ENCODE results near the gene HBG2. TPM values are rescaled to one million over a fixed set of nuclear protein-coding genes. Genes with fewer than 3 reads are reported as not detected.

Gene HBG2
- total and polyA plus RNA-seq, 9 of the 15 experiments (the other 6 are each of a cell fraction or from before 2014, with no cell fraction given) = 1,626 to 58,619 (median 10,515) TPM

DNA sequence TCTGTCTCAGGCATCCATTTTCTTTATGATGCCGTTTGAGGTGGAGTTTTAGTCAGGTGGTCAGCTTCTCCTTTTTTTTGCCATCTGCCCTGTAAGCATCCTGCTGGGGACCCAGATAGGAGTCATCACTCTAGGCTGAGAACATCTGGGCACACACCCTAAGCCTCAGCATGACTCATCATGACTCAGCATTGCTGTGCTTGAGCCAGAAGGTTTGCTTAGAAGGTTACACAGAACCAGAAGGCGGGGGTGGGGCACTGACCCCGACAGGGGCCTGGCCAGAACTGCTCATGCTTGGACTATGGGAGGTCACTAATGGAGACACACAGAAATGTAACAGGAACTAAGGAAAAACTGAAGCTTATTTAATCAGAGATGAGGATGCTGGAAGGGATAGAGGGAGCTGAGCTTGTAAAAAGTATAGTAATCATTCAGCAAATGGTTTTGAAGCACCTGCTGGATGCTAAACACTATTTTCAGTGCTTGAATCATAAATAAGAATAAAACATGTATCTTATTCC lies 26.1 kb upstream of the HBG2 start (continued):
- TF ChIP-seq, protein P1, sequence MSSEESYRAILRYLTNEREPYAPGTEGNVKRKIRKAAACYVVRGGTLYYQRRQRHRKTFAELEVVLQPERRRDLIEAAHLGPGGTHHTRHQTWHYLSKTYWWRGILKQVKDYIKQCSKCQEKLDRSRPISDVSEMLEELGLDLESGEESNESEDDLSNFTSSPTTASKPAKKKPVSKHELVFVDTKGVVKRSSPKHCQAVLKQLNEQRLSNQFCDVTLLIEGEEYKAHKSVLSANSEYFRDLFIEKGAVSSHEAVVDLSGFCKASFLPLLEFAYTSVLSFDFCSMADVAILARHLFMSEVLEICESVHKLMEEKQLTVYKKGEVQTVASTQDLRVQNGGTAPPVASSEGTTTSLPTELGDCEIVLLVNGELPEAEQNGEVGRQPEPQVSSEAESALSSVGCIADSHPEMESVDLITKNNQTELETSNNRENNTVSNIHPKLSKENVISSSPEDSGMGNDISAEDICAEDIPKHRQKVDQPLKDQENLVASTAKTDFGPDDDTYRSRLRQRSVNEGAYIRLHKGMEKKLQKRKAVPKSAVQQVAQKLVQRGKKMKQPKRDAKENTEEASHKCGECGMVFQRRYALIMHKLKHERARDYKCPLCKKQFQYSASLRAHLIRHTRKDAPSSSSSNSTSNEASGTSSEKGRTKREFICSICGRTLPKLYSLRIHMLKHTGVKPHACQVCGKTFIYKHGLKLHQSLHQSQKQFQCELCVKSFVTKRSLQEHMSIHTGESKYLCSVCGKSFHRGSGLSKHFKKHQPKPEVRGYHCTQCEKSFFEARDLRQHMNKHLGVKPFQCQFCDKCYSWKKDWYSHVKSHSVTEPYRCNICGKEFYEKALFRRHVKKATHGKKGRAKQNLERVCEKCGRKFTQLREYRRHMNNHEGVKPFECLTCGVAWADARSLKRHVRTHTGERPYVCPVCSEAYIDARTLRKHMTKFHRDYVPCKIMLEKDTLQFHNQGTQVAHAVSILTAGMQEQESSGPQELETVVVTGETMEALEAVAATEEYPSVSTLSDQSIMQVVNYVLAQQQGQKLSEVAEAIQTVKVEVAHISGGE (CRISPR knock-in tag; IDR thresholded peaks at IDR 0.05) = peak in 1 of 3 experiments; percentile 88; a peak in 2 of 6 replicates
- TF ChIP-seq, protein P2, sequence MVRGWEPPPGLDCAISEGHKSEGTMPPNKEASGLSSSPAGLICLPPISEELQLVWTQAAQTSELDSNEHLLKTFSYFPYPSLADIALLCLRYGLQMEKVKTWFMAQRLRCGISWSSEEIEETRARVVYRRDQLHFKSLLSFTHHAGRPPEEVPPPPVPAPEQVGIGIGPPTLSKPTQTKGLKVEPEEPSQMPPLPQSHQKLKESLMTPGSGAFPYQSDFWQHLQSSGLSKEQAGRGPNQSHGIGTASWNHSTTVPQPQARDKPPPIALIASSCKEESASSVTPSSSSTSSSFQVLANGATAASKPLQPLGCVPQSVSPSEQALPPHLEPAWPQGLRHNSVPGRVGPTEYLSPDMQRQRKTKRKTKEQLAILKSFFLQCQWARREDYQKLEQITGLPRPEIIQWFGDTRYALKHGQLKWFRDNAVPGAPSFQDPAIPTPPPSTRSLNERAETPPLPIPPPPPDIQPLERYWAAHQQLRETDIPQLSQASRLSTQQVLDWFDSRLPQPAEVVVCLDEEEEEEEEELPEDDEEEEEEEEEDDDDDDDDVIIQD (CRISPR knock-in tag; IDR thresholded peaks at IDR 0.05) = peak; percentile 80; the same call in 1 of the 2 replicates
- no peak for TF ChIP-seq RBM34 (IDR thresholded peaks at IDR 0.05; ENCODE audit: borderline replicate concordance, insufficient read depth, low read length)
- peak; percentile 68; the same call in 1 of the 2 replicates for TF ChIP-seq ZNF76 (CRISPR knock-in tag; IDR thresholded peaks at IDR 0.05; ENCODE audit: borderline replicate concordance)
- TF ChIP-seq SAFB (IDR thresholded peaks at IDR 0.05; ENCODE audit: borderline replicate concordance, low read depth, low read length) = no peak
- peak; percentile 94 for TF ChIP-seq HDAC3 (IDR thresholded peaks at IDR 0.05; ENCODE audit: borderline replicate concordance, partially characterized antibody)
- TF ChIP-seq NR4A1 (CRISPR knock-in tag; IDR thresholded peaks at IDR 0.05) = no peak
- peak; percentile 89 for TF ChIP-seq NR4A1 (tag; IDR thresholded peaks at IDR 0.05)
- TF ChIP-seq, protein P3, sequence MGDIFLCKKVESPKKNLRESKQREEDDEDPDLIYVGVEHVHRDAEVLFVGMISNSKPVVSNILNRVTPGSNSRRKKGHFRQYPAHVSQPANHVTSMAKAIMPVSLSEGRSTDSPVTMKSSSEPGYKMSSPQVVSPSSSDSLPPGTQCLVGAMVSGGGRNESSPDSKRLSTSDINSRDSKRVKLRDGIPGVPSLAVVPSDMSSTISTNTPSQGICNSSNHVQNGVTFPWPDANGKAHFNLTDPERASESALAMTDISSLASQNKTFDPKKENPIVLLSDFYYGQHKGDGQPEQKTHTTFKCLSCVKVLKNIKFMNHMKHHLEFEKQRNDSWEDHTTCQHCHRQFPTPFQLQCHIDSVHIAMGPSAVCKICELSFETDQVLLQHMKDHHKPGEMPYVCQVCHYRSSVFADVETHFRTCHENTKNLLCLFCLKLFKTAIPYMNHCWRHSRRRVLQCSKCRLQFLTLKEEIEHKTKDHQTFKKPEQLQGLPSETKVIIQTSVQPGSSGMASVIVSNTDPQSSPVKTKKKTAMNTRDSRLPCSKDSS (IDR thresholded peaks at IDR 0.05; ENCODE audit: low read depth, partially characterized antibody) = no peak
- TF ChIP-seq ASH1L (IDR thresholded peaks at IDR 0.05; ENCODE audit: borderline replicate concordance, low read depth, partially characterized antibody) = no peak
- no peak for TF ChIP-seq ILK (tag; IDR thresholded peaks at IDR 0.05; ENCODE audit: borderline replicate concordance, low read depth)
- TF ChIP-seq NEUROD1 (IDR thresholded peaks at IDR 0.05; ENCODE audit: borderline replicate concordance, low read depth, low read length, partially characterized antibody) = peak; percentile 94
- no peak for TF ChIP-seq PRMT5 (CRISPR knock-in tag; IDR thresholded peaks at IDR 0.05)
- TF ChIP-seq, protein P4, sequence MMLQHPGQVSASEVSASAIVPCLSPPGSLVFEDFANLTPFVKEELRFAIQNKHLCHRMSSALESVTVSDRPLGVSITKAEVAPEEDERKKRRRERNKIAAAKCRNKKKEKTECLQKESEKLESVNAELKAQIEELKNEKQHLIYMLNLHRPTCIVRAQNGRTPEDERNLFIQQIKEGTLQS (IDR thresholded peaks at IDR 0.05) = peak; percentile 100
- TF ChIP-seq, protein P4 (CRISPR knock-in tag; conservative IDR thresholded peaks at IDR 0.05) = peak; percentile 100
- TF ChIP-seq ZNF699 (CRISPR knock-in tag; IDR thresholded peaks at IDR 0.05; ENCODE audit: insufficient replicate concordance) = no peak
- peak; percentile 40; the same call in 1 of the 2 replicates for TF ChIP-seq RB1 (IDR thresholded peaks at IDR 0.05; ENCODE audit: low read depth)
- TF ChIP-seq MYBL2 (IDR thresholded peaks at IDR 0.05; ENCODE audit: low read depth) = no peak; the same call in 1 of the 2 replicates
- TF ChIP-seq MYBL2 (CRISPR knock-in tag; IDR thresholded peaks at IDR 0.05; ENCODE audit: borderline replicate concordance) = no peak
- TF ChIP-seq KLF13 (tag; IDR thresholded peaks at IDR 0.05; ENCODE audit: borderline replicate concordance, low read depth) = no peak
